AG09309 (cell line): Measurements from ENCODE around the gene DNAH6.

ENCODE experiments used
- DNase-seq: peaks from one replicate; pipeline ENCODE4 v3.0.0-alpha.2; 2010; ENCODE audit warnings: low read depth
- H3K4me3 ChIP-seq: 2 replicates; pipeline ENCODE4 v1.5.1; 2011; ENCODE audit warnings: mild to moderate bottlenecking, low read depth, low read length, moderate library complexity; ENCODE audit not compliant: control insufficient read depth
- CTCF ChIP-seq: IDR thresholded peaks from 2 replicates; pipeline ENCODE4 v1.5.1; 2011; ENCODE audit warnings: mild to moderate bottlenecking, low read depth, low read length, inconsistent platforms; ENCODE audit not compliant: insufficient read depth, control insufficient read depth; ENCODE audit errors: missing control alignments

The DNAH6 gene

DNA sequence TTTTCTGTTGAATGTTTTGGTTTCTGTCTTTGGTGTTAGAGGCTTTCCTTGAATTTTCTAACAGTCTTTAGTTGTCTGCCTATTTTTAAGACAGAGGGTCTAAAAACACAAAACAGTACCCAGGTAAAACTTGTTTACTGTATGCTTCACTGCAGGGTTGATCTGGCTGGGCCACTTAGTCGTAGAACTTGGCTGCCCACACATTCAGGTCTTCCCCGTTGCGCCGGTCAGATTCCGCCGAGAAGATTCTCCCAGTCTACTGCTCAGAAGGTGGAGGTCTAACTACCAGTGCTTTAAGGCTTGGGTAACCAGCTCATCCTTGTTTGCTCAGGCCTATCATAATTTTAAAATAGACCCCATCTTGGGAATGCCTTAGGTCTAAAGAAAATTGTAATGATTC is 24.6 kb upstream of the DNAH6 start:
- DNase-seq = no peak
- no peak overlapping the region for H3K4me3 ChIP-seq

DNA sequence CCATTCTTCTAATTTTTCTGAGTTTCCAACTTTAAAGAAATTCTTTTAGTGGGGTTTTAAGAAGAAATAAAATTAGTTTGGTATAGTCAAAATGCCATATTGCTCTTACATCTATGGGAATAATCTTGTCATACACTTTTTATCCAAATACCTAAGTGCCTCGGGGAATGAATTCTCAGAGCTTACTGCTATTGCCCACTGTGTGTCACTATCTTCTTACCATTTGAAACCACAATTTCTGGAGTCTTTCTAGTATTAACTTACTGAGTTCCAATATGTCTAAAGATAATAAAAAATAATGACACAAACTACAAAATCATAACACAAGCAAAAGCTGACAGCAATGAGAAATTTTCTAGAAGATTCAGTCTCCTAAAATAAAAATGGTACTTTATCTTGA is 23.7 kb upstream of the DNAH6 start:
- TF ChIP-seq CTCF = no peak
- no peak for DNase-seq
- no peak overlapping the region for H3K4me3 ChIP-seq

More for the DNA sequence above, 24.6 kb upstream of the DNAH6 start:
- TF ChIP-seq CTCF = no peak

GRCh38 chr2:84493514-84493913 is 22.8 kb upstream of the DNAH6 start:
- no peak overlapping the region for H3K4me3 ChIP-seq
- no peak for TF ChIP-seq CTCF
- DNase-seq = peak; percentile 69

DNA sequence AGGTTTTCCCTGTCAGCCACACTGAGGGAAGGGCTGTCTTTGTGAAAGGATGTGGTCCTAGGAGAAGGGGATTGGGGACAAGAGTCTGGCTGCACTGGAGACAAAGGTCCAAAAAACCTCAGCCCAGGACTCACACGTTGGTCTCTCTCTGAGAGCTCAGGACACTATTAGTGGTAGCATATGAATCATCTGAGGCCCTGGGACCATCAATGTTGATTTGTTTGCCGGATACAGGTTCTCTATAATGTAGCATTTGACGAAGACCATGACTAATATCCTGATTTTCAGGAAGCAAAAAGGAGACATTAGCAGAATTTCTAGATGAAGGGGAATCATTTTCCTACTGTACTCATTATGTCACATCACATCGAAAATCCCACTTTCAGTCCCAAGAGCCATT is 22.2 kb upstream of the DNAH6 start:
- no peak for TF ChIP-seq CTCF
- no peak overlapping the region for H3K4me3 ChIP-seq
- DNase-seq = no peak

GRCh38 chr2:84495539-84496146 is 20.7 kb upstream of the DNAH6 start:
- H3K4me3 ChIP-seq = no peak overlapping the region
- peak; percentile 59 for TF ChIP-seq CTCF
- peak; percentile 34 for DNase-seq

GRCh38 chr2:84496386-84496785 is 19.9 kb upstream of the DNAH6 start:
- no peak for TF ChIP-seq CTCF
- no peak overlapping the region for H3K4me3 ChIP-seq
- DNase-seq = no peak

- no peak for TF ChIP-seq CTCF
- DNase-seq = no peak
- no peak overlapping the region for H3K4me3 ChIP-seq
Measured at GRCh38 chr2:84497285-84497684, 19.0 kb upstream of the DNAH6 start.
